SK-N-MC (cell line): Measurements from ENCODE around the gene PRSS22.

ENCODE experiments used
- DNase-seq: peaks from one replicate; pipeline ENCODE4 v3.0.0-alpha.2; 2011; ENCODE audit warnings: low read depth, low spot score
- H3K27ac ChIP-seq: fragments of 200-600 bp; sonication (generic); 2 replicates; pipeline ENCODE4 v1.5.1; 2016; ENCODE audit warnings: mixed run types
- H3K36me3 ChIP-seq: fragments of 200-600 bp; sonication (generic); 2 replicates; pipeline ENCODE4 v1.6.1; 2017; ENCODE audit warnings: antibody characterized with exemption, low read length, mixed read lengths; ENCODE audit not compliant: insufficient read depth
- H3K4me3 ChIP-seq: fragments of 200-600 bp; sonication (generic); 2 replicates; pipeline ENCODE4 v1.5.1; 2016
- H3K9ac ChIP-seq: fragments of 200-600 bp; sonication (generic); 2 replicates; pipeline ENCODE4 v1.8.0; 2017; ENCODE audit warnings: mixed run types, mixed read lengths; ENCODE audit not compliant: insufficient read length
- H3K9me3 ChIP-seq: fragments of 200-600 bp; sonication (generic); 2 replicates; pipeline ENCODE4 v1.6.1; 2017; ENCODE audit warnings: low read depth, mild to moderate bottlenecking, antibody characterized with exemption, low read length, moderate library complexity, mixed read lengths
- EZH2 ChIP-seq: fragments of 200-600 bp; sonication (generic); IDR thresholded peaks from one replicate; pipeline ENCODE4 v1.6.1; 2017; ENCODE audit warnings: antibody characterized with exemption
- FOXP2 ChIP-seq: optimal IDR thresholded peaks from 2 replicates; pipeline ENCODE3; 2011; ENCODE audit warnings: mild to moderate bottlenecking, moderate library complexity; ENCODE audit not compliant: insufficient read depth; ENCODE audit errors: extremely low read length, control extremely low read depth
- POLR2AphosphoS5 ChIP-seq: IDR thresholded peaks from 2 replicates; pipeline ENCODE4 v1.6.1; 2012; ENCODE audit warnings: mild to moderate bottlenecking, low read depth, low read length, borderline replicate concordance

Gene PRSS22

GRCh38 chr16:2809149-2809760, 48.7 kb downstream of the PRSS22 start:
- no peak overlapping the region for H3K9ac ChIP-seq
- H3K9me3 ChIP-seq = no peaks in the 10 kb centered on the region
- TF ChIP-seq FOXP2 (no peak), EZH2 (no peak), POLR2AphosphoS5 (no peak)
- no peak for DNase-seq
- no peak overlapping the region for H3K4me3 ChIP-seq
- no peaks in the 10 kb centered on the region for H3K36me3 ChIP-seq
- H3K27ac ChIP-seq = no peak overlapping the region

- Histone ChIP-seq H3K27ac (no peak overlapping the region), H3K9ac (no peak overlapping the region), H3K9me3 (no peaks in the 10 kb centered on the region)
These were observed 49.8 kb downstream of the PRSS22 start for GRCh38 chr16:2808181-2808580.

GRCh38 chr16:2806286-2806685, 51.7 kb downstream of the PRSS22 start:
- no peak for DNase-seq
- H3K36me3 ChIP-seq = no peaks in the 10 kb centered on the region
- H3K4me3 ChIP-seq = no peak overlapping the region
- no peak overlapping the region for H3K27ac ChIP-seq
- no peak overlapping the region for H3K9ac ChIP-seq
- no peaks in the 10 kb centered on the region for H3K9me3 ChIP-seq
- TF ChIP-seq EZH2 (no peak), FOXP2 (no peak), POLR2AphosphoS5 (no peak)

More at GRCh38 chr16:2808181-2808580, 49.8 kb downstream of the PRSS22 start:
- no peak for TF ChIP-seq POLR2AphosphoS5
- Histone ChIP-seq H3K4me3 (no peak overlapping the region), H3K36me3 (no peaks in the 10 kb centered on the region)
- DNase-seq = no peak

- Histone ChIP-seq H3K27ac (no peak overlapping the region), H3K4me3 (no peak overlapping the region), H3K36me3 (no peaks in the 10 kb centered on the region), H3K9ac (no peak overlapping the region), H3K9me3 (no peaks in the 10 kb centered on the region)
- no peak for TF ChIP-seq FOXP2
- no peak for DNase-seq
These were observed 53.2 kb downstream of the PRSS22 start for GRCh38 chr16:2804728-2805127.

GRCh38 chr16:2803545-2804195, 54.3 kb downstream of the PRSS22 start:
- Histone ChIP-seq H3K27ac (no peak overlapping the region), H3K9ac (no peak overlapping the region), H3K36me3 (no peaks in the 10 kb centered on the region), H3K4me3 (no peak overlapping the region), H3K9me3 (no peaks in the 10 kb centered on the region)
- no peak for TF ChIP-seq POLR2AphosphoS5
- no peak for TF ChIP-seq EZH2
- no peak for TF ChIP-seq FOXP2
- DNase-seq = no peak
